Peyer's patch (tissue), 4 donors: ENCODE results near the gene SLMAP. TPM values are rescaled to one million over a fixed set of nuclear protein-coding genes. Genes with fewer than 3 reads are reported as not detected.
A peak's percentile ranks its signal among the peaks of the same experiment; 100 is the strongest.

Source experiments
- DNase-seq, 3 donors: peaks; one replicate each; pipeline ENCODE4 v3.0.0-alpha.2; 2017 to 2019
- H3K27ac ChIP-seq, 4 donors: fragments of 200-600 bp; sonication (generic); one replicate each; pipeline ENCODE4 v1.5.1; 2016 to 2019
- H3K27me3 ChIP-seq, 2 donors: fragments of 200-600 bp; sonication (generic); one replicate each; pipeline ENCODE4 v1.5.1; 2019
- H3K36me3 ChIP-seq, 3 donors: fragments of 200-600 bp; sonication (generic); one replicate each; pipeline ENCODE4 v1.5.1; 2016 to 2019
- H3K4me1 ChIP-seq, 4 donors: fragments of 200-600 bp; sonication (generic); one replicate each; pipeline ENCODE4 v1.5.1; 2016 to 2019
- H3K4me3 ChIP-seq, 4 donors: fragments of 200-600 bp; sonication (generic); 1 replicate in 3 of 4; 2 replicates in 1 of 4; pipeline ENCODE4 v1.5.1; 2016 to 2019; ENCODE audit warnings: mild to moderate bottlenecking in 1 of 4
- H3K9me3 ChIP-seq, 4 donors: fragments of 200-600 bp; sonication (generic); one replicate each; pipeline ENCODE4 v1.5.1; 2016 to 2019; ENCODE audit warnings: mild to moderate bottlenecking in 1 of 4
- CTCF ChIP-seq, 6 experiments: fragments of 450-650 bp in 4 of 6; fragments of 200-600 bp in 2 of 6; sonication (generic) in 1 of 6; IDR thresholded peaks; one replicate each; pipeline ENCODE4 v1.5.1; 2017 to 2019; ENCODE audit warnings: antibody characterized with exemption in 6 of 6, mild to moderate bottlenecking in 3 of 6, moderate library complexity in 1 of 6
- POLR2A ChIP-seq, 2 donors: fragments of 450-650 bp; IDR thresholded peaks; one replicate each; pipeline ENCODE4 v1.5.1; 2017; ENCODE audit warnings: antibody characterized with exemption in 2 of 2, mild to moderate bottlenecking in 2 of 2, moderate library complexity in 2 of 2
- total RNA-seq, 4 donors: library from RNA; depleted of rRNA; stranded (reverse); fragments of >200 nt; gene quantifications; one replicate each; pipeline ENCODE4 v1.1.0, GENCODE V29; 2016

SLMAP gene
- total RNA-seq, 4 donors from 2014 or later = 80.8 to 215 (median 94.4) TPM

GRCh38 chr3:57952208-57952631 lies 196.1 kb downstream of the SLMAP start:
- Histone ChIP-seq H3K36me3 (no peaks in the 10 kb centered on the region), H3K4me3 (no peak overlapping the region), H3K27ac (peak overlapping the region; percentile 30 to 84 (median 68)), H3K27me3 (no peaks in the 10 kb centered on the region), H3K9me3 (no peaks in the 10 kb centered on the region), H3K4me1 (peaks cover 0 to 21% (median 4%) of the 10 kb centered on the region in 4 donors)
- TF ChIP-seq CTCF (IDR thresholded peaks at IDR 0.05) (no peak), POLR2A (IDR thresholded peaks at IDR 0.05) (no peak)
- no peak for DNase-seq

GRCh38 chr3:57952651-57953050 lies 196.5 kb downstream of the SLMAP start:
- no peaks in the 10 kb centered on the region for H3K36me3 ChIP-seq
- H3K27ac ChIP-seq = peak overlapping the region; percentile 3 to 84 (median 26)
- no peak overlapping the region for H3K4me3 ChIP-seq
- no peaks in the 10 kb centered on the region for H3K9me3 ChIP-seq
- H3K27me3 ChIP-seq = no peaks in the 10 kb centered on the region
- H3K4me1 ChIP-seq = peaks cover 0 to 21% (median 4%) of the 10 kb centered on the region in 4 donors
- TF ChIP-seq POLR2A (IDR thresholded peaks at IDR 0.05) (no peak), CTCF (IDR thresholded peaks at IDR 0.05) (no peak)
- no peak for DNase-seq

- Histone ChIP-seq H3K27ac (no peak overlapping the region), H3K36me3 (no peaks in the 10 kb centered on the region), H3K4me3 (no peak overlapping the region), H3K4me1 (peaks cover 2 to 24% (median 4%) of the 10 kb centered on the region in 4 donors), H3K27me3 (no peaks in the 10 kb centered on the region), H3K9me3 (no peaks in the 10 kb centered on the region)
- DNase-seq = no peak
- no peak for TF ChIP-seq CTCF (IDR thresholded peaks at IDR 0.05)
- TF ChIP-seq POLR2A (IDR thresholded peaks at IDR 0.05) = no peak
These were observed 197.5 kb downstream of the SLMAP start for GRCh38 chr3:57953576-57953975.

GRCh38 chr3:57956119-57956832 lies 200.2 kb downstream of the SLMAP start:
- H3K36me3 ChIP-seq = no peaks in the 10 kb centered on the region
- no peaks in the 10 kb centered on the region for H3K9me3 ChIP-seq
- DNase-seq = no peak
- H3K4me3 ChIP-seq = no peak overlapping the region
- H3K4me1 ChIP-seq = peaks cover 4 to 43% (median 8%) of the 10 kb centered on the region in 4 donors
- no peak for TF ChIP-seq CTCF (IDR thresholded peaks at IDR 0.05)
- TF ChIP-seq POLR2A (IDR thresholded peaks at IDR 0.05) = no peak
- no peaks in the 10 kb centered on the region for H3K27me3 ChIP-seq
- no peak overlapping the region for H3K27ac ChIP-seq

- H3K9me3 ChIP-seq = no peaks in the 10 kb centered on the region
- H3K4me1 ChIP-seq = peaks cover under 1 to 38% (median 7%) of the 10 kb centered on the region in 4 donors
- H3K36me3 ChIP-seq = no peaks in the 10 kb centered on the region
- no peaks in the 10 kb centered on the region for H3K27me3 ChIP-seq
- TF ChIP-seq CTCF (IDR thresholded peaks at IDR 0.05) (no peak), POLR2A (IDR thresholded peaks at IDR 0.05) (no peak)
- DNase-seq = no peak
- no peak overlapping the region for H3K27ac ChIP-seq
- H3K4me3 ChIP-seq = no peak overlapping the region
These were observed 200.7 kb downstream of the SLMAP start for GRCh38 chr3:57956833-57957174.
